ENCODE measurements around the gene LRP10.
A peak's percentile ranks its signal among the peaks of the same experiment; 100 is the strongest.

- TF ChIP-seq, protein P1, sequence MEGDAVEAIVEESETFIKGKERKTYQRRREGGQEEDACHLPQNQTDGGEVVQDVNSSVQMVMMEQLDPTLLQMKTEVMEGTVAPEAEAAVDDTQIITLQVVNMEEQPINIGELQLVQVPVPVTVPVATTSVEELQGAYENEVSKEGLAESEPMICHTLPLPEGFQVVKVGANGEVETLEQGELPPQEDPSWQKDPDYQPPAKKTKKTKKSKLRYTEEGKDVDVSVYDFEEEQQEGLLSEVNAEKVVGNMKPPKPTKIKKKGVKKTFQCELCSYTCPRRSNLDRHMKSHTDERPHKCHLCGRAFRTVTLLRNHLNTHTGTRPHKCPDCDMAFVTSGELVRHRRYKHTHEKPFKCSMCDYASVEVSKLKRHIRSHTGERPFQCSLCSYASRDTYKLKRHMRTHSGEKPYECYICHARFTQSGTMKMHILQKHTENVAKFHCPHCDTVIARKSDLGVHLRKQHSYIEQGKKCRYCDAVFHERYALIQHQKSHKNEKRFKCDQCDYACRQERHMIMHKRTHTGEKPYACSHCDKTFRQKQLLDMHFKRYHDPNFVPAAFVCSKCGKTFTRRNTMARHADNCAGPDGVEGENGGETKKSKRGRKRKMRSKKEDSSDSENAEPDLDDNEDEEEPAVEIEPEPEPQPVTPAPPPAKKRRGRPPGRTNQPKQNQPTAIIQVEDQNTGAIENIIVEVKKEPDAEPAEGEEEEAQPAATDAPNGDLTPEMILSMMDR (IDR thresholded peaks at IDR 0.05): peak in 2 of 5 experiments; percentile 5 to 9
- TF ChIP-seq POLR2A (IDR thresholded peaks at IDR 0.05): no peak
Measured at GRCh38 chr14:22886500-22887259, 15.1 kb downstream of the LRP10 start.
